Nephron progenitor cell (in vitro differentiated cells): ENCODE results near the gene CCDC141.
A peak's percentile ranks its signal among the peaks of the same experiment; 100 is the strongest.

Source experiments
- DNase-seq: peaks from one replicate; pipeline ENCODE4 v3.0.0; 2021
- H3K27ac Mint-ChIP-seq: 2 replicates; pipeline ENCODE4 v1.8.0; 2021; ENCODE audit warnings: mild to moderate bottlenecking, moderate library complexity, mixed read lengths
- H3K27me3 Mint-ChIP-seq: 2 replicates; pipeline ENCODE4 v1.8.0; 2021; ENCODE audit warnings: mild to moderate bottlenecking, low read depth, mixed read lengths; ENCODE audit not compliant: poor library complexity
- H3K36me3 Mint-ChIP-seq: 2 replicates; pipeline ENCODE4 v1.8.0; 2021; ENCODE audit warnings: low read depth, mixed read lengths
- H3K4me1 Mint-ChIP-seq: 2 replicates; pipeline ENCODE4 v1.8.0; 2021; ENCODE audit warnings: mixed read lengths
- H3K4me3 Mint-ChIP-seq: 2 replicates; pipeline ENCODE4 v1.8.0; 2021; ENCODE audit warnings: mild to moderate bottlenecking, moderate library complexity, mixed read lengths
- H3K9me3 Mint-ChIP-seq: 2 replicates; pipeline ENCODE4 v1.8.0; 2021; ENCODE audit warnings: mild to moderate bottlenecking, moderate library complexity, mixed read lengths
- CTCF ChIP-seq: fragments of 200-600 bp; sonication (generic); IDR thresholded peaks from 2 replicates; pipeline ENCODE4 v1.5.0; 2021; ENCODE audit warnings: antibody characterized with exemption

The CCDC141 gene

GRCh38 chr2:178880257-178880656 is 169.7 kb downstream of the CCDC141 start:
- no peak overlapping the region for H3K4me3 Mint-ChIP-seq
- no peaks in the 10 kb centered on the region for H3K9me3 Mint-ChIP-seq
- DNase-seq, result no peak
- H3K4me1 Mint-ChIP-seq, result no peaks in the 10 kb centered on the region
- no peaks in the 10 kb centered on the region for H3K36me3 Mint-ChIP-seq
- TF ChIP-seq CTCF, result no peak
- H3K27me3 Mint-ChIP-seq, result no peaks in the 10 kb centered on the region
- H3K27ac Mint-ChIP-seq, result no peak overlapping the region

GRCh38 chr2:178877874-178878273 is 172.1 kb downstream of the CCDC141 start:
- no peak overlapping the region for H3K27ac Mint-ChIP-seq
- TF ChIP-seq CTCF, result no peak
- H3K9me3 Mint-ChIP-seq, result no peaks in the 10 kb centered on the region
- H3K4me3 Mint-ChIP-seq, result no peak overlapping the region
- H3K4me1 Mint-ChIP-seq, result peaks cover 5% of the 10 kb centered on the region
- H3K27me3 Mint-ChIP-seq, result no peaks in the 10 kb centered on the region
- DNase-seq, result no peak
- no peaks in the 10 kb centered on the region for H3K36me3 Mint-ChIP-seq

- Mint-ChIP-seq H3K27me3 (no peaks in the 10 kb centered on the region), H3K27ac (peak overlapping the region; percentile 21), H3K4me1 (peaks cover 5% of the 10 kb centered on the region), H3K9me3 (no peaks in the 10 kb centered on the region), H3K4me3 (no peak overlapping the region), H3K36me3 (no peaks in the 10 kb centered on the region)
- no peak for DNase-seq
- TF ChIP-seq CTCF, result no peak
Observed at GRCh38 chr2:178874529-178875240, 175.3 kb downstream of the CCDC141 start.

- no peak overlapping the region for H3K4me3 Mint-ChIP-seq
- no peak for DNase-seq
- peaks cover 5% of the 10 kb centered on the region for H3K4me1 Mint-ChIP-seq
- no peaks in the 10 kb centered on the region for H3K9me3 Mint-ChIP-seq
- no peak for TF ChIP-seq CTCF
- no peaks in the 10 kb centered on the region for H3K27me3 Mint-ChIP-seq
- no peaks in the 10 kb centered on the region for H3K36me3 Mint-ChIP-seq
- no peak overlapping the region for H3K27ac Mint-ChIP-seq
Observed at GRCh38 chr2:178873912-178874311, 176.0 kb downstream of the CCDC141 start.

- no peak for DNase-seq
- H3K9me3 Mint-ChIP-seq, result no peaks in the 10 kb centered on the region
- H3K36me3 Mint-ChIP-seq, result no peaks in the 10 kb centered on the region
- H3K4me1 Mint-ChIP-seq, result peaks cover 5% of the 10 kb centered on the region
- H3K27ac Mint-ChIP-seq, result no peak overlapping the region
- no peak overlapping the region for H3K4me3 Mint-ChIP-seq
- TF ChIP-seq CTCF, result no peak
- H3K27me3 Mint-ChIP-seq, result no peaks in the 10 kb centered on the region
Observed at GRCh38 chr2:178871536-178871935, 178.4 kb downstream of the CCDC141 start.

- H3K4me1 Mint-ChIP-seq, result peaks cover 7% of the 10 kb centered on the region
- DNase-seq, result no peak
- H3K27ac Mint-ChIP-seq, result no peak overlapping the region
- no peak overlapping the region for H3K4me3 Mint-ChIP-seq
- H3K27me3 Mint-ChIP-seq, result no peaks in the 10 kb centered on the region
- TF ChIP-seq CTCF, result no peak
- H3K36me3 Mint-ChIP-seq, result no peaks in the 10 kb centered on the region
- no peaks in the 10 kb centered on the region for H3K9me3 Mint-ChIP-seq
Observed at GRCh38 chr2:178870703-178871102, 179.2 kb downstream of the CCDC141 start.
